ENCODE measurements around the gene ATG101.

Gene ATG101

GRCh38 chr12:52063082-52063924 lies 6.5 kb upstream of the ATG101 start:
- no peaks in the 10 kb centered on the region for H3K36me3 ChIP-seq (ENCODE audit: insufficient read depth, low read length)
- H3K27me3 ChIP-seq (ENCODE audit: insufficient read depth, low read length, poor library complexity, severe bottlenecking): no peaks in the 10 kb centered on the region
- H3K9ac ChIP-seq (ENCODE audit: low read depth, low read length, poor library complexity, severe bottlenecking): no peak overlapping the region
- no peaks in the 10 kb centered on the region for H3F3A ChIP-seq (ENCODE audit: low read depth)
- no peaks in the 10 kb centered on the region for H3K9me2 ChIP-seq (replicated peaks; ENCODE audit: low read depth, low read length)
- no peaks in the 10 kb centered on the region for H3K79me2 ChIP-seq (ENCODE audit: insufficient read depth, low read length)
- H2AFZ ChIP-seq (ENCODE audit: low read length): no peak overlapping the region
- no peak overlapping the region for H3K4me2 ChIP-seq (ENCODE audit: low read depth, low read length, poor library complexity, severe bottlenecking)
- H4K20me1 ChIP-seq (ENCODE audit: insufficient read depth, low read length, poor library complexity, severe bottlenecking): no peaks in the 10 kb centered on the region
- peaks cover 4% of the 10 kb centered on the region for H3K4me1 ChIP-seq (ENCODE audit: insufficient read depth, low read length, poor library complexity, severe bottlenecking)
- TF ChIP-seq CTCF (conservative IDR thresholded peaks at IDR 0.05; ENCODE audit: low read length): no peak
- no peak for TF ChIP-seq EZH2phosphoT487 (IDR thresholded peaks at IDR 0.05; ENCODE audit: borderline replicate concordance)
- H3K4me3 ChIP-seq (ENCODE audit: low read length, poor library complexity, severe bottlenecking): no peak overlapping the region
- no peaks in the 10 kb centered on the region for H3K9me3 ChIP-seq (ENCODE audit: insufficient read depth, low read depth, low read length)

GRCh38 chr12:52063981-52064649 lies 5.7 kb upstream of the ATG101 start:
- Histone ChIP-seq H3K4me2 (ENCODE audit: low read depth, low read length, poor library complexity, severe bottlenecking) (no peak overlapping the region), H3K4me1 (ENCODE audit: insufficient read depth, low read length, poor library complexity, severe bottlenecking) (peaks cover 6% of the 10 kb centered on the region), H3K36me3 (ENCODE audit: insufficient read depth, low read length) (no peaks in the 10 kb centered on the region), H3K9me2 (replicated peaks; ENCODE audit: low read depth, low read length) (no peaks in the 10 kb centered on the region), H3K9me3 (ENCODE audit: insufficient read depth, low read depth, low read length) (no peaks in the 10 kb centered on the region), H3K27me3 (ENCODE audit: insufficient read depth, low read length, poor library complexity, severe bottlenecking) (no peaks in the 10 kb centered on the region), H3F3A (ENCODE audit: low read depth) (no peaks in the 10 kb centered on the region), H3K79me2 (ENCODE audit: insufficient read depth, low read length) (no peaks in the 10 kb centered on the region), H3K4me3 (ENCODE audit: low read length, poor library complexity, severe bottlenecking) (no peak overlapping the region), H2AFZ (ENCODE audit: low read length) (no peak overlapping the region), H4K20me1 (ENCODE audit: insufficient read depth, low read length, poor library complexity, severe bottlenecking) (no peaks in the 10 kb centered on the region), H3K9ac (ENCODE audit: low read depth, low read length, poor library complexity, severe bottlenecking) (no peak overlapping the region)
- TF ChIP-seq EZH2phosphoT487 (IDR thresholded peaks at IDR 0.05; ENCODE audit: borderline replicate concordance): no peak
- TF ChIP-seq CTCF (conservative IDR thresholded peaks at IDR 0.05; ENCODE audit: low read length): no peak

- Histone ChIP-seq H3K9me2 (replicated peaks; ENCODE audit: low read depth, low read length) (no peaks in the 10 kb centered on the region), H3K9me3 (ENCODE audit: insufficient read depth, low read depth, low read length) (no peaks in the 10 kb centered on the region), H3F3A (ENCODE audit: low read depth) (no peaks in the 10 kb centered on the region), H3K4me3 (ENCODE audit: low read length, poor library complexity, severe bottlenecking) (no peak overlapping the region), H2AFZ (ENCODE audit: low read length) (peak overlapping the region; percentile 7; the same call in 1 of the 2 replicates), H3K4me1 (ENCODE audit: insufficient read depth, low read length, poor library complexity, severe bottlenecking) (peaks cover 16% of the 10 kb centered on the region), H3K27me3 (ENCODE audit: insufficient read depth, low read length, poor library complexity, severe bottlenecking) (no peaks in the 10 kb centered on the region), H3K36me3 (ENCODE audit: insufficient read depth, low read length) (no peaks in the 10 kb centered on the region), H4K20me1 (ENCODE audit: insufficient read depth, low read length, poor library complexity, severe bottlenecking) (peaks cover 15% of the 10 kb centered on the region), H3K4me2 (ENCODE audit: low read depth, low read length, poor library complexity, severe bottlenecking) (no peak overlapping the region), H3K9ac (ENCODE audit: low read depth, low read length, poor library complexity, severe bottlenecking) (no peak overlapping the region), H3K79me2 (ENCODE audit: insufficient read depth, low read length) (peaks cover 17% of the 10 kb centered on the region)
- TF ChIP-seq CTCF (conservative IDR thresholded peaks at IDR 0.05; ENCODE audit: low read length) (no peak), EZH2phosphoT487 (IDR thresholded peaks at IDR 0.05; ENCODE audit: borderline replicate concordance) (no peak)
Observed at GRCh38 chr12:52066346-52067080, 3.3 kb upstream of the ATG101 start.

Data from Loucy (cell line).